Activated T-helper 1 cell treated with anti-CD3 and anti-CD28 coated beads, Interleukin-12 subunit alpha, Interleukin-12 subunit beta, Interleukin-2, Interleukin-4 antibody, amounts not matched to agents 30 ng/mL and 10 ng/mL and 1 ng/mL, durations not matched to agents 14 hours and 24 hours and 36 hours (primary cell): ENCODE results near the gene CYP2D6. TPM values are rescaled to one million over a fixed set of nuclear protein-coding genes. Genes with fewer than 3 reads are reported as not detected.

ENCODE experiments used
- DNase-seq: peaks from one replicate; pipeline ENCODE4 v3.0.0; 2021; ENCODE audit warnings: low spot score
- H3K27ac Mint-ChIP-seq: one replicate; pipeline ENCODE4 v1.8.0; 2021; ENCODE audit warnings: mild to moderate bottlenecking, mixed read lengths
- H3K27me3 Mint-ChIP-seq: one replicate; pipeline ENCODE4 v1.8.0; 2022; ENCODE audit warnings: mild to moderate bottlenecking, moderate library complexity, mixed read lengths; ENCODE audit not compliant: insufficient read depth
- H3K36me3 Mint-ChIP-seq: one replicate; pipeline ENCODE4 v1.8.0; 2021; ENCODE audit warnings: low read depth, mixed read lengths
- H3K4me1 Mint-ChIP-seq: one replicate; pipeline ENCODE4 v1.8.0; 2021; ENCODE audit warnings: low read depth, mixed read lengths
- H3K4me3 Mint-ChIP-seq: one replicate; pipeline ENCODE4 v1.8.0; 2021; ENCODE audit warnings: mild to moderate bottlenecking, moderate library complexity, mixed read lengths
- H3K9me3 Mint-ChIP-seq: one replicate; pipeline ENCODE4 v1.8.0; 2021; ENCODE audit warnings: mixed read lengths
- intact Hi-C: fragments of 100-400 bp; cut with micrococcal nuclease; formaldehyde crosslinking; loops from one replicate; pipeline ENCODE4 v1.15.1; 2024
- total RNA-seq: library from RNA; stranded (reverse); gene quantifications from 2 replicates; pipeline ENCODE4 v1.2.3, GENCODE V29; 2022

Gene CYP2D6
- total RNA-seq, 1 donor from 2014 or later, result 4.6 TPM

GRCh38 chr22:42079319-42080251 lies 51.0 kb downstream of the CYP2D6 start, which contains the start of gene SMDT1:
SMDT1 (plus strand) TSS chr22:42079700; CDS start chr22:42079769, 69 bp downstream.
- Mint-ChIP-seq H3K36me3 (peaks cover 18% of the 10 kb centered on the region), H3K9me3 (no peaks in the 10 kb centered on the region), H3K4me1 (peaks cover 34% of the 10 kb centered on the region), H3K4me3 (peak within 1 kb of the TSS; percentile 89), H3K27ac (peak within 1 kb of the TSS; percentile 92), H3K27me3 (no peaks in the 10 kb centered on the region)
- peak; percentile 98 for DNase-seq
- intact Hi-C loops, result loop anchor here (1.0 to 10.0 kb wide), 11 partner anchors 9 to 635 kb away; partner anchors contain the start of genes DESI1, NAGA, NDUFA6 and SNU13

- intact Hi-C loops, result loop anchor here (1.0 to 10.0 kb wide), 8 partner anchors 8 to 634 kb away; partner anchors contain the start of genes DESI1, NAGA, SNU13 and SREBF2
- no peaks in the 10 kb centered on the region for H3K27me3 Mint-ChIP-seq
Observed at GRCh38 chr22:42078469-42079318, 51.9 kb downstream of the CYP2D6 start.

GRCh38 chr22:42077486-42078125 lies 53.0 kb downstream of the CYP2D6 start:
- Mint-ChIP-seq H3K4me3 (no peak overlapping the region), H3K27ac (no peak overlapping the region), H3K4me1 (peaks cover 42% of the 10 kb centered on the region), H3K9me3 (no peaks in the 10 kb centered on the region), H3K27me3 (no peaks in the 10 kb centered on the region), H3K36me3 (peaks cover 7% of the 10 kb centered on the region)
- DNase-seq, result no peak
- intact Hi-C loops, result loop anchor here (2.0 to 10.0 kb wide), 5 partner anchors 101 to 633 kb away; partner anchors contain the start of genes DESI1, SNU13, SREBF2 and TOB2

More at GRCh38 chr22:42078469-42079318, 51.9 kb downstream of the CYP2D6 start:
- Mint-ChIP-seq H3K4me1 (peaks cover 35% of the 10 kb centered on the region), H3K36me3 (peaks cover 11% of the 10 kb centered on the region), H3K27ac (peak overlapping the region; percentile 92), H3K9me3 (no peaks in the 10 kb centered on the region), H3K4me3 (peak overlapping the region; percentile 89)
- no peak for DNase-seq

- Mint-ChIP-seq H3K4me1 (peaks cover 41% of the 10 kb centered on the region), H3K36me3 (peaks cover 3% of the 10 kb centered on the region), H3K4me3 (no peak overlapping the region), H3K27me3 (no peaks in the 10 kb centered on the region), H3K9me3 (no peaks in the 10 kb centered on the region), H3K27ac (peak overlapping the region; percentile 23)
- DNase-seq, result no peak
- intact Hi-C loops, result loop anchor here (10.0 kb wide), 3 partner anchors 392 to 632 kb away; partner anchors contain the start of genes DESI1, SNU13, TOB2 and XRCC6
Observed at GRCh38 chr22:42076764-42077485, 53.7 kb downstream of the CYP2D6 start.

Other genes with a start within 250 kb of the CYP2D6 start
- gene SHISA8, start 215.7 kb downstream of the CYP2D6 start, total RNA-seq, result 5.8 and 6.1 TPM in 2 replicates
- 3.0 and 3.2 TPM in 2 replicates for gene TNFRSF13C, start 204.0 kb downstream of the CYP2D6 start, total RNA-seq
- gene CENPM, start 183.7 kb downstream of the CYP2D6 start, total RNA-seq, result 82.0 and 84.6 TPM in 2 replicates
- 7.0 and 7.9 TPM in 2 replicates for gene SEPTIN3, start 161.4 kb downstream of the CYP2D6 start, total RNA-seq
- 1.5 and 2.3 TPM in 2 replicates for gene WBP2NL, start 132.0 kb downstream of the CYP2D6 start, total RNA-seq
- 30.5 and 30.9 TPM in 2 replicates for gene NAGA, start 60.0 kb downstream of the CYP2D6 start, total RNA-seq
- gene PHETA2, start 56.6 kb downstream of the CYP2D6 start, total RNA-seq, result 5.6 and 5.9 TPM in 2 replicates
- 53.9 and 58.2 TPM in 2 replicates for gene SMDT1, start 51.1 kb downstream of the CYP2D6 start, total RNA-seq
- 81.6 and 85.8 TPM in 2 replicates for gene NDUFA6, start 40.0 kb downstream of the CYP2D6 start, total RNA-seq
- 82.9 and 83.9 TPM in 2 replicates for gene TCF20, start 139.8 kb upstream of the CYP2D6 start, total RNA-seq